NCI-H2081 (cell line): ENCODE data around the gene BMP7.

ENCODE experiments used
- DNase-seq, 2 experiments: peaks; one replicate each; lab custom pipeline; 2025; lab: John Stamatoyannopoulos, UW

BMP7 gene

GRCh38 chr20:57266291-57267157, at the start of gene BMP7:
BMP7 (minus strand) TSS chr20:57266641; CDS start chr20:57266122, 519 bp downstream.
- peak; percentile 33 to 52 for DNase-seq

GRCh38 chr20:57315976-57316480, 49.6 kb upstream of the BMP7 start:
- DNase-seq, result no peak

GRCh38 chr20:57315083-57315975, 48.9 kb upstream of the BMP7 start:
- no peak for DNase-seq

GRCh38 chr20:57313951-57314350, 47.5 kb upstream of the BMP7 start:
- no peak for DNase-seq

- DNase-seq, result no peak
Measured at GRCh38 chr20:57313230-57313629, 46.8 kb upstream of the BMP7 start.

- no peak for DNase-seq
Measured at GRCh38 chr20:57312138-57312537, 45.7 kb upstream of the BMP7 start.

- no peak for DNase-seq
Measured at GRCh38 chr20:57310821-57311514, 44.5 kb upstream of the BMP7 start.

- no peak for DNase-seq
Measured at GRCh38 chr20:57309544-57310115, 43.2 kb upstream of the BMP7 start.

GRCh38 chr20:57308451-57309271, 42.2 kb upstream of the BMP7 start:
- DNase-seq, result no peak

GRCh38 chr20:57306747-57307146, 40.3 kb upstream of the BMP7 start:
- DNase-seq, result no peak

GRCh38 chr20:57301026-57301425, 34.6 kb upstream of the BMP7 start:
- no peak for DNase-seq

- DNase-seq, result no peak
Measured at GRCh38 chr20:57298457-57298856, 32.0 kb upstream of the BMP7 start.

GRCh38 chr20:57294550-57294949, 28.1 kb upstream of the BMP7 start:
- no peak for DNase-seq

- DNase-seq, result no peak
Measured at GRCh38 chr20:57293995-57294394, 27.6 kb upstream of the BMP7 start.

- no peak for DNase-seq
Measured at GRCh38 chr20:57292611-57293010, 26.2 kb upstream of the BMP7 start.

- DNase-seq, result no peak
Measured at GRCh38 chr20:57291694-57292093, 25.3 kb upstream of the BMP7 start.

- DNase-seq, result no peak
Measured at GRCh38 chr20:57291003-57291402, 24.6 kb upstream of the BMP7 start.

- no peak for DNase-seq
Measured at GRCh38 chr20:57290178-57290484, 23.7 kb upstream of the BMP7 start.

- DNase-seq, result no peak
Measured at GRCh38 chr20:57289391-57290177, 23.1 kb upstream of the BMP7 start.

- DNase-seq, result no peak
Measured at GRCh38 chr20:57288651-57289277, 22.3 kb upstream of the BMP7 start.
